GM12891 (cell line): ENCODE measurements around the gene PANX2.

Experiments
- PAX5 ChIP-seq: IDR thresholded peaks from 2 replicates; pipeline ENCODE4 v1.6.1; 2011; ENCODE audit warnings: low read length, moderate library complexity, mild to moderate bottlenecking; ENCODE audit not compliant: insufficient read depth, severe bottlenecking
- POLR2A ChIP-seq: IDR thresholded peaks from 2 replicates; pipeline ENCODE4 v1.6.1; 2011; ENCODE audit warnings: low read depth, low read length, control low read depth
- POLR2AphosphoS5 ChIP-seq: IDR thresholded peaks from 2 replicates; pipeline ENCODE4 v1.6.1; 2011; ENCODE audit warnings: low read depth, low read length, control low read depth
- POU2F2 ChIP-seq: IDR thresholded peaks from 2 replicates; pipeline ENCODE4 v1.6.1; 2011; ENCODE audit warnings: low read depth, mild to moderate bottlenecking, control low read depth, low read length, moderate library complexity
- SPI1 ChIP-seq: IDR thresholded peaks from 2 replicates; pipeline ENCODE4 v1.6.1; 2011; ENCODE audit warnings: low read depth, low read length, control low read depth
- TAF1 ChIP-seq: IDR thresholded peaks from 2 replicates; pipeline ENCODE4 v1.6.1; 2011; ENCODE audit warnings: low read depth, low read length, control low read depth

DNA sequence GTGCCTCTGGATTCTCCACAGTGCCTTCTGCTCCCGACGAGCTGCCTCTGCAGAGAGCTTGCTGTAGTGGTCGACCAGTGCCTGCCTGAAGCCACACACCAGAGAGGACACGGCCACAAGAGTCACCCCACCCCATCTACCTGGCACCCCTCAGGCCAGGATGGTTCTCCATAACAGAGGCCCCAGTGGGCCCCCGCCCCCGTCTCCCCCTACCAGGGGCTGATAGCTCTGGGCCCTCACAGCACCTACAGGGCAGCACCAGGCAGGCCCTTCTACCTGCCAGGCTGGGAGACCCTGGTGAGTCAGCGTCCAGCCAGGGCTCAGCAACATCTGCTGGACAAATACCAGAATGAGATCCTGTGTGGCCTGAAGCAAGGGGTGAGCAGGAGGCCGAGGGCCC lies 52.0 kb downstream of the PANX2 start:
- no peak for TF ChIP-seq POLR2AphosphoS5
- TF ChIP-seq POLR2A: no peak
- no peak for TF ChIP-seq PAX5
- no peak for TF ChIP-seq TAF1
- no peak for TF ChIP-seq POU2F2
- no peak for TF ChIP-seq SPI1
